AG04449 (cell line): Measurements from ENCODE around the gene SH2D4B.
"Not testable (repeated sequence)": the region's sequence is repeated elsewhere in the genome, so short reads cannot be mapped to it uniquely, and the experiment has no call there.

ENCODE experiments used
- CTCF ChIA-PET: fragments of 350-600 bp; formaldehyde crosslinking; extraction: SDS; loops from one replicate; lab custom pipeline; 2021; ENCODE audit warnings: antibody characterized with exemption; lab: Yijun Ruan, JAX
- POLR2A ChIA-PET: fragments of 400-600, 350-600 bp; formaldehyde crosslinking; extraction: SDS; loops from one replicate; lab custom pipeline; 2020; ENCODE audit warnings: antibody characterized with exemption, inconsistent platforms; lab: Yijun Ruan, JAX
- DNase-seq: peaks from one replicate; pipeline ENCODE4 v3.0.0-alpha.2; 2010; ENCODE audit warnings: low read depth, low spot score
- H3K4me3 ChIP-seq: 2 replicates; pipeline ENCODE4 v1.5.1; 2011; ENCODE audit warnings: low read depth, mild to moderate bottlenecking, control low read depth, low read length
- CTCF ChIP-seq: IDR thresholded peaks from one replicate; pipeline ENCODE4 v1.5.1; 2011; ENCODE audit warnings: mild to moderate bottlenecking, moderate library complexity, low read length, control low read depth, inconsistent platforms; ENCODE audit not compliant: insufficient read depth; ENCODE audit errors: missing control alignments

Gene SH2D4B

DNA sequence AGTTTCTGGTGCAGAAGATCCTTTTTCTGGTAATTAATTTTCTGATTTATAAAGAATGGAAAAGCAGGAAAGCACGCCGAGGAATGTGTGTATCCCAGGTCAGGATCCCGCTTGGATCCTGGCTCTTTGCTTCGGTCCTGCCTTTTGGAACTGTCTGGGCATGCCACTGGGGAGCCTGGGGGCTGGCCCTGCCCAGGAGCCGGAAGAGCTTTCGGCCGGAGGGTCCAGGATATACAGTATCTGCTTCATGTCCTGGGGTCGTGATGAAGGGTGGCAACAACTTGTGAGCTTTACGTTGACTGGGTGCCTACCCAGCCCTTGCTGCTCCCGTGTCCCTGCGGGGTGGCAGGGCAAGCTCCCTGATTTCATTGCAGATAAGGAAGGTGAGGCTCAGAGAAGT is 2.4 kb downstream of the SH2D4B start:
- DNase-seq, result no peak
- CTCF ChIA-PET, result no interaction called here
- TF ChIP-seq CTCF, result no peak
- no peak overlapping the region for H3K4me3 ChIP-seq
- POLR2A ChIA-PET, result no interaction called here

- CTCF ChIA-PET, result no interaction called here
- no peak for DNase-seq
- POLR2A ChIA-PET, result no interaction called here
- H3K4me3 ChIP-seq, result no peak overlapping the region
- no peak for TF ChIP-seq CTCF
These were observed 2.9 kb downstream of the SH2D4B start for GRCh38 chr10:80540618-80540980.

GRCh38 chr10:80540981-80541750 is 3.5 kb downstream of the SH2D4B start:
- ChIA-PET CTCF (no interaction called here), POLR2A (no interaction called here)
- TF ChIP-seq CTCF, result no peak
- DNase-seq, result no peak
- no peak overlapping the region for H3K4me3 ChIP-seq

GRCh38 chr10:80542053-80542452 is 4.4 kb downstream of the SH2D4B start:
- POLR2A ChIA-PET, result interaction anchor here (0.5 kb wide), 1 partner anchor 217 kb away, joined by 3 read pairs; no protein-coding TSS in a partner anchor

GRCh38 chr10:80542652-80543318 is 5.1 kb downstream of the SH2D4B start:
- POLR2A ChIA-PET, result interaction anchor here (0.5 kb wide), 1 partner anchor 216 kb away, joined by 3 read pairs; no protein-coding TSS in a partner anchor
- TF ChIP-seq CTCF, result no peak
- no peak overlapping the region for H3K4me3 ChIP-seq
- CTCF ChIA-PET, result interaction anchor here (1.2 kb wide), 1 partner anchor 37 kb away, joined by 3 read pairs; no protein-coding TSS in a partner anchor
- no peak for DNase-seq

More at GRCh38 chr10:80542053-80542452, 4.4 kb downstream of the SH2D4B start:
- DNase-seq, result peak; percentile 4
- CTCF ChIA-PET, result interaction anchor here (1.2 kb wide), 1 partner anchor 36 kb away, joined by 3 read pairs; no protein-coding TSS in a partner anchor
- H3K4me3 ChIP-seq, result no peak overlapping the region
- no peak for TF ChIP-seq CTCF

DNA sequence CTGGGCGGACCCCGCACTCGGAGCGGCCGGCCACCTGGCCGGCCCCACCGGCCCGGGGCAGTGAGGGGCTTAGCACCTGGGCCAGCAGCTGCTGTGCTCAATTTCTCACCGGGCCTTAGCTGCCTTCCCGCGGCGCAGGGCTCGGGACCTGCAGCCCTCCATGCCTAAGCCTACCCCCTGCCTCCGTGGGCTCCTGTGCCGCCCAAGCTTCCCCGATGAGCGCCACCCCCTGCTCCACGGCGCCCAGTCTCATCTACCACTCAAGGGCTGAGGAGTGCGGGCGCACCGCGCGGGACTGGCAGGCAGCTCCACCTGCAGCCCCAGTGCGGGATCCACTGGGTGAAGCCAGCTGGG is 5.6 kb downstream of the SH2D4B start:
- DNase-seq, H3K4me3 ChIP-seq, POLR2A ChIA-PET: not testable (repeated sequence)
- CTCF ChIA-PET, result interaction anchor here (1.2 kb wide), 1 partner anchor 37 kb away, joined by 3 read pairs; no protein-coding TSS in a partner anchor
